AG10803 (cell line): ENCODE measurements around the gene BCLAF3.

Experiments used
- DNase-seq: peaks from one replicate; pipeline ENCODE4 v3.0.0; 2010; ENCODE audit warnings: low read depth
- H3K4me3 ChIP-seq: 2 replicates; pipeline ENCODE4 v1.5.1; 2011; ENCODE audit warnings: mild to moderate bottlenecking, low read length, control low read depth
- CTCF ChIP-seq: conservative IDR thresholded peaks from 2 replicates; pipeline ENCODE4 v1.5.1; 2011; ENCODE audit warnings: mild to moderate bottlenecking, low read length, control low read depth, inconsistent platforms

BCLAF3 gene

DNA sequence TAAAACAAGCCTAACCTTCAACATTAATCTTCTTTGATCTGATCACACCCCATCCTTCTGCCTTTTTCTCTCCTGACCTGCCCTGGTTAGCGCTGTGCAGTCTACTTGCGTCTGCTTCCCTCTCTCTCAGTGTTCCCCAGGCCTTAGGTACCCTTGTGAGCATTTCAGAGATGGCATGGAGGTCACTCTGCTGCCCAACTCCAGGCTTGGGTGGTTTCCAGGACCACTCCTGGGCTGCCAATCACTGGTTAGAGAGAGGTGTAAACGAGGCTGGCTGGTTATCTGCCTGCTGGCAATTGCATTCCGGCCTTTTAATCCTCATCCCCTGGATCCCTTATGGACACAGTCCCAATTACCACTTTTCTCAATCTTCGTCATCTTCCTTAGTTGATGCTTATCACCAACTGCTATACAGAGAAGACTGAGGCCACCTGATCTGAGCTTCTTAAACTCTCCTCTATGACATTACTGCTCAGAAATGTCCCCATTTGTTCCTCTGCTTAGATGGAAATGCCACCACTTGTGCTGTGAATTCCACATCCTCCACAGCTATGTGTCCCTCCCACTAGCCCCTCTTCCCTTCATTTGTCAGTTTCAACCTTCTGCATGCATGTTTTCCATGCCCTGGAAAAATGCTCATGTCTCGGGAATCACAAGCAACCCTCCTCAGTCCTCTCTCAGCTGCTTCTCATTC, 29.0 kb upstream of the BCLAF3 start:
- DNase-seq = no peak
- TF ChIP-seq CTCF = no peak
- H3K4me3 ChIP-seq = no peak overlapping the region

DNA sequence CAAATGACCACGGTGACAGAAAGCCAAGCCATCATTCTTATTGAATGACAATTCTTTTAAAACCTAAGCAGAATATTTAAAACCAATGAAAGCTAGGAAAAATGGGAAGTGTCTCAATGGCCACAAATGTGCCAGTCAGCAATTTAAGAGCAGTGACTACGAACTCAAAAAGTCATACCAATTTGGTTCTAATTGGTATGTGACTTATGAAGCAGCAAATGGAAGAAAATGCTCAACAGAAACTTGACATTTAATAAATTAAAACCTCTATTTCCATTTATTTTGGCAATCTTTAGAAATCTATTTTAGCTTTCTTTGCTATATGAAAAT, 25.7 kb upstream of the BCLAF3 start:
- DNase-seq = no peak
- TF ChIP-seq CTCF = no peak
- H3K4me3 ChIP-seq = no peak overlapping the region

- H3K4me3 ChIP-seq = no peak overlapping the region
- TF ChIP-seq CTCF = no peak
- peak; percentile 77 for DNase-seq
Measured at GRCh38 chrX:20015945-20016615, 25.2 kb upstream of the BCLAF3 start.

DNA sequence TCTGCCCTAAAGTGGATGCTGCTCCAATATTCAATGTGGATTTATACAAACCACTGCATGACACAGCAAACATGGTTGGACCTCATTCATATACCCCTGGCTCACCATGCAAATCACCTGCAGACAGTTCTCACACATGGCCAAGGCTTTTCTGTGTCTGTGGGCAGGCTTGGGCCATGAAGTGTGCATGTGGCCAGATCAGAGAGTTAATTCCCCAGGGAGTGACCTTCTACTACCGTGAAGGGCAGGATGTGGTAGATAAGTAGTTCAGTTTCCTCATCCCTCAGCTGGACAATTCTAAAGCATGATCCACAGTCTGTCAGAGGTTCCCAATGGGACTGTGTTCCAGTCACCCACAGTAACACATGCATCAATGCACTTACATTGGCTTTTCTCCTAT, 24.6 kb upstream of the BCLAF3 start:
- H3K4me3 ChIP-seq = no peak overlapping the region
- TF ChIP-seq CTCF = no peak
- DNase-seq = peak; percentile 33

DNA sequence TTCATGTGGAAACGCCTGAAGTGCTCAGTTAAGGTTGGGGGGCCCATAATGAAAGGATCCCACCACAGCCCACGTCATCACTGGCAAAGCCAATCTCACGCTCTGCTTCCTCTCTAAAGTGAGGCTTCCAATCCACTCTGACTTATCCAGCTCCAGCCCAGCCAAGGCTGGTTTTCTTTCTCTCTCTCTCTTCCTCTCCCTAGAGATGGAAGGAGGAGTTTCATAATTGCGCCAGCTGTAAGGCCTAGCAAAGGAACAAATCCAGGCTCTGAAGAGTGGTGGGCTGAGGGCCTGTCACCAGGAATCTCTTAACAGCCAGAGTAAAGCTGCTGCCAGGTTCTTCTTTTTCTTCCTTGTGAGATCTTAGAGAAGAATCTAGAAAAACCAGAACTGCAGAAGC, 20.7 kb upstream of the BCLAF3 start:
- TF ChIP-seq CTCF = no peak
- H3K4me3 ChIP-seq = no peak overlapping the region
- no peak for DNase-seq

- no peak for DNase-seq
- no peak for TF ChIP-seq CTCF
Measured at GRCh38 chrX:20007962-20008622, 17.2 kb upstream of the BCLAF3 start.

GRCh38 chrX:20005883-20006282, 15.0 kb upstream of the BCLAF3 start:
- no peak for DNase-seq
- TF ChIP-seq CTCF = no peak
- no peak overlapping the region for H3K4me3 ChIP-seq

More at GRCh38 chrX:20007962-20008622, 17.2 kb upstream of the BCLAF3 start:
- no peak overlapping the region for H3K4me3 ChIP-seq
